Ascending aorta (tissue), 2 donors: ENCODE results near the gene ZNF331. TPM values are rescaled to one million over a fixed set of nuclear protein-coding genes. Genes with fewer than 3 reads are reported as not detected.
A peak's percentile ranks its signal among the peaks of the same experiment; 100 is the strongest.

Source experiments
- DNase-seq, 2 donors: peaks; one replicate each; pipeline ENCODE4 v3.0.0-alpha.2; 2019; ENCODE audit warnings: low spot score in 2 of 2
- H3K27ac ChIP-seq, 2 donors: fragments of 200-600 bp; sonication (generic); one replicate each; pipeline ENCODE4 v1.5.1; 2016 to 2017; ENCODE audit warnings: mild to moderate bottlenecking in 1 of 2
- H3K27me3 ChIP-seq: fragments of 200-600 bp; sonication (generic); one replicate; pipeline ENCODE4 v1.5.1; 2017
- H3K36me3 ChIP-seq, 2 donors: fragments of 200-600 bp; sonication (generic); one replicate each; pipeline ENCODE4 v1.5.1; 2016
- H3K4me1 ChIP-seq, 2 donors: fragments of 200-600 bp; sonication (generic); one replicate each; pipeline ENCODE4 v1.5.1; 2016 to 2017; ENCODE audit warnings: mild to moderate bottlenecking in 1 of 2
- H3K4me3 ChIP-seq, 2 donors: fragments of 200-600 bp; sonication (generic); one replicate each; pipeline ENCODE4 v1.5.1; 2016 to 2017; ENCODE audit warnings: mild to moderate bottlenecking in 1 of 2
- H3K9me3 ChIP-seq, 2 donors: fragments of 200-600 bp; sonication (generic); one replicate each; pipeline ENCODE4 v1.5.1; 2016
- intact Hi-C: fragments of 100-400 bp; cut with DNase I; formaldehyde crosslinking; loops from one replicate; pipeline ENCODE4 v1.15.1; 2023
- total RNA-seq: library from RNA; depleted of rRNA; stranded (reverse); fragments of >200 nt; gene quantifications from one replicate; pipeline ENCODE4 v1.1.0, GENCODE V29; 2016
- TF ChIP-seq, protein P1 (sequence below), 3 experiments: fragments of 200-600 bp in 2 of 3; fragments of 450-650 bp in 1 of 3; sonication (generic) in 2 of 3; IDR thresholded peaks; one replicate each; pipeline ENCODE4 v1.5.1; 2016 to 2019; ENCODE audit warnings: antibody characterized with exemption in 3 of 3, mild to moderate bottlenecking in 1 of 3, moderate library complexity in 1 of 3

ZNF331 gene
- total RNA-seq, 1 donor from 2014 or later = 34.5 TPM

GRCh38 chr19:53520163-53520546 is 17.8 kb upstream of the ZNF331 start:
- Histone ChIP-seq H3K4me1 (peaks cover 0 to 5% of the 10 kb centered on the region in 2 donors), H3K9me3 (no peaks in the 10 kb centered on the region), H3K36me3 (no peaks in the 10 kb centered on the region), H3K27ac (peak overlapping the region; percentile 62 to 75), H3K4me3 (peak overlapping the region; percentile 51 to 66), H3K27me3 (no peaks in the 10 kb centered on the region)
- no peak for DNase-seq
- intact Hi-C loops = loop anchor here (2.0 kb wide), 2 partner anchors 89 to 417 kb away; partner anchors contain the start of genes ZNF160 and ZNF761
- TF ChIP-seq, protein P1, sequence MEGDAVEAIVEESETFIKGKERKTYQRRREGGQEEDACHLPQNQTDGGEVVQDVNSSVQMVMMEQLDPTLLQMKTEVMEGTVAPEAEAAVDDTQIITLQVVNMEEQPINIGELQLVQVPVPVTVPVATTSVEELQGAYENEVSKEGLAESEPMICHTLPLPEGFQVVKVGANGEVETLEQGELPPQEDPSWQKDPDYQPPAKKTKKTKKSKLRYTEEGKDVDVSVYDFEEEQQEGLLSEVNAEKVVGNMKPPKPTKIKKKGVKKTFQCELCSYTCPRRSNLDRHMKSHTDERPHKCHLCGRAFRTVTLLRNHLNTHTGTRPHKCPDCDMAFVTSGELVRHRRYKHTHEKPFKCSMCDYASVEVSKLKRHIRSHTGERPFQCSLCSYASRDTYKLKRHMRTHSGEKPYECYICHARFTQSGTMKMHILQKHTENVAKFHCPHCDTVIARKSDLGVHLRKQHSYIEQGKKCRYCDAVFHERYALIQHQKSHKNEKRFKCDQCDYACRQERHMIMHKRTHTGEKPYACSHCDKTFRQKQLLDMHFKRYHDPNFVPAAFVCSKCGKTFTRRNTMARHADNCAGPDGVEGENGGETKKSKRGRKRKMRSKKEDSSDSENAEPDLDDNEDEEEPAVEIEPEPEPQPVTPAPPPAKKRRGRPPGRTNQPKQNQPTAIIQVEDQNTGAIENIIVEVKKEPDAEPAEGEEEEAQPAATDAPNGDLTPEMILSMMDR (IDR thresholded peaks at IDR 0.05) = no peak

DNA sequence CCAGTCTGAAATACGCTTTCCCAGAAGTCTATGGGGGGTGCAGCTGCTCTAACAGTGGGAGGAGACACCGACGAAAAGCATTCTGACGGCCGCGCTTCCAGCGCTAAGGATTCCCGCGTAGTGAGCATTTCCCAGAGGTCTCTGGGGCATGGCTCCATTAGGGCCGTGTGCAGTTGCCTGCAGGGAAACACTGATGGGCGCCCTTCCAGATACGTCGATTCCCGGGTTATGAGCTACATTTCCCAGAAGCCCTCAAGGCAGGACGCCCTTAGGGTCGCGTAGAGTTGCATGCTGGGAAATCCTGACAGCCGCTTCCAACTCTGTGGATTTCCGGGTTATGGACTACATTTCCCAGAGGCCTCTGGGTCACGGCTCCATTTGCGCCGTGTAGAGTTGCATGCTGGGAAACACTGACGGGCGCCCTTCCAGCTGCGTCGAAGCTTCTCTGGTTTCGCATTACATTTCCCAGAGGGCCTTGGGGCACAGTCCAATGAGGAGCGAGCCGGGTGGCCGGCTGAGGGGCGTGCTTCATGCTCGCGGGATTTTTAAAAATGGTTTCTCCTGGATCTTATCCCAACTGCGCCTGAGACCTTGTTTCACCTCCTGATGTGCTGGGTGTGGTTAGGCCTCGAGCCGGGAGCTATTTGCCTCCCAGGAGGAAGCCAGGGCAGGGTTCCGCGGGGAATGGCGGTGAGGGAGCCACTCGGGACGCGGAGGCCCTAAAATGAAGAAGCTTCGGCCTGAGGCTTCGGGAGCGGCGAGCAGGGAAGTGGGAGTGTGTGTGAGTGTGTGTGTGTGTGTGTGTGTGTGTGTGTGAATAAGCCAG is 17.2 kb upstream of the ZNF331 start:
- no peaks in the 10 kb centered on the region for H3K36me3 ChIP-seq
- intact Hi-C loops = loop anchor here (1.0 to 2.0 kb wide), 3 partner anchors 53 to 418 kb away; partner anchors contain the start of genes ZNF160, ZNF761 and ZNF813
- peaks cover 0 to 5% of the 10 kb centered on the region in 2 donors for H3K4me1 ChIP-seq
- peaks cover 0 to 2% of the 10 kb centered on the region in 2 donors for H3K9me3 ChIP-seq
- H3K4me3 ChIP-seq = peak overlapping the region; percentile 51 to 66
- no peaks in the 10 kb centered on the region for H3K27me3 ChIP-seq
- DNase-seq = peak; percentile 90 to 98
- TF ChIP-seq, protein P1 (IDR thresholded peaks at IDR 0.05) = no peak
- peak overlapping the region; percentile 62 to 75 for H3K27ac ChIP-seq

- intact Hi-C loops = loop anchor here (1.0 to 2.0 kb wide), 3 partner anchors 54 to 419 kb away; partner anchors contain the start of genes ZNF160, ZNF761 and ZNF813
- no peak overlapping the region for H3K27ac ChIP-seq
- DNase-seq = no peak
- H3K4me3 ChIP-seq = peak overlapping the region; percentile 51 to 66
- H3K27me3 ChIP-seq = no peaks in the 10 kb centered on the region
- H3K4me1 ChIP-seq = peaks cover 0 to 5% of the 10 kb centered on the region in 2 donors
- TF ChIP-seq, protein P1 (IDR thresholded peaks at IDR 0.05) = no peak
- no peaks in the 10 kb centered on the region for H3K36me3 ChIP-seq
- peaks cover 0 to 10% of the 10 kb centered on the region in 2 donors for H3K9me3 ChIP-seq
These were observed 16.4 kb upstream of the ZNF331 start for GRCh38 chr19:53521373-53522202.

- intact Hi-C loops = no loop called here
- TF ChIP-seq, protein P1 (IDR thresholded peaks at IDR 0.05) = no peak
- Histone ChIP-seq H3K36me3 (no peaks in the 10 kb centered on the region), H3K4me1 (peaks cover 0 to 5% of the 10 kb centered on the region in 2 donors), H3K27me3 (no peaks in the 10 kb centered on the region), H3K27ac (no peak overlapping the region), H3K4me3 (no peak overlapping the region), H3K9me3 (peaks cover 0 to 13% of the 10 kb centered on the region in 2 donors)
- DNase-seq = no peak
These were observed 12.0 kb upstream of the ZNF331 start for GRCh38 chr19:53525922-53526321.

GRCh38 chr19:53530622-53531021 is 7.3 kb upstream of the ZNF331 start:
- DNase-seq = no peak
- TF ChIP-seq, protein P1 (IDR thresholded peaks at IDR 0.05) = no peak
- no peak overlapping the region for H3K4me3 ChIP-seq
- H3K9me3 ChIP-seq = peaks cover 0 to 13% of the 10 kb centered on the region in 2 donors
- no peaks in the 10 kb centered on the region for H3K27me3 ChIP-seq
- H3K27ac ChIP-seq = no peak overlapping the region
- H3K36me3 ChIP-seq = no peaks in the 10 kb centered on the region
- no peaks in the 10 kb centered on the region for H3K4me1 ChIP-seq
- intact Hi-C loops = no loop called here
